Activated naive CD8-positive, alpha-beta T cell treated with anti-CD3 and anti-CD28 coated beads, Interleukin-2, amount 10 ng/mL, durations not matched to agents 7 days and 5 days (primary cell): ENCODE data around the gene SLC2A8. TPM values are rescaled to one million over a fixed set of nuclear protein-coding genes. Genes with fewer than 3 reads are reported as not detected.

Experiments used
- ATAC-seq: fragments of 150-1000 bp; cut with Tn5 transposase; one replicate; pipeline ENCODE4 v1.10.0; 2021; ENCODE audit warnings: low read depth, moderate library complexity
- POLR2A ChIA-PET: fragments of 350-600 bp; sonication (Branson Sonifier 250); formaldehyde crosslinking; loops from one replicate; lab custom pipeline; 2021; ENCODE audit warnings: antibody characterized with exemption; lab: Charles Lee
- DNase-seq: peaks from one replicate; pipeline ENCODE4 v3.0.0; 2021
- H3K27ac Mint-ChIP-seq: one replicate; pipeline ENCODE4 v1.8.0; 2022; ENCODE audit warnings: mild to moderate bottlenecking, mixed read lengths
- H3K27me3 Mint-ChIP-seq: one replicate; pipeline ENCODE4 v1.8.0; 2022; ENCODE audit warnings: mild to moderate bottlenecking, moderate library complexity, mixed read lengths
- H3K36me3 Mint-ChIP-seq: one replicate; pipeline ENCODE4 v1.8.0; 2021; ENCODE audit warnings: mild to moderate bottlenecking, mixed read lengths
- H3K4me1 Mint-ChIP-seq: one replicate; pipeline ENCODE4 v1.8.0; 2021; ENCODE audit warnings: mixed read lengths
- H3K4me3 Mint-ChIP-seq: one replicate; pipeline ENCODE4 v1.8.0; 2022; ENCODE audit warnings: mild to moderate bottlenecking, moderate library complexity, mixed read lengths
- H3K9me3 Mint-ChIP-seq: one replicate; pipeline ENCODE4 v1.8.0; 2021; ENCODE audit warnings: mixed read lengths
- total RNA-seq, 2 experiments: library from RNA; stranded (reverse); gene quantifications; one replicate each; pipeline ENCODE4 v1.2.3, GENCODE V29; 2021

Gene SLC2A8
- total RNA-seq, 2 experiments from 2014 or later = 3.4 to 4.1 TPM

DNA sequence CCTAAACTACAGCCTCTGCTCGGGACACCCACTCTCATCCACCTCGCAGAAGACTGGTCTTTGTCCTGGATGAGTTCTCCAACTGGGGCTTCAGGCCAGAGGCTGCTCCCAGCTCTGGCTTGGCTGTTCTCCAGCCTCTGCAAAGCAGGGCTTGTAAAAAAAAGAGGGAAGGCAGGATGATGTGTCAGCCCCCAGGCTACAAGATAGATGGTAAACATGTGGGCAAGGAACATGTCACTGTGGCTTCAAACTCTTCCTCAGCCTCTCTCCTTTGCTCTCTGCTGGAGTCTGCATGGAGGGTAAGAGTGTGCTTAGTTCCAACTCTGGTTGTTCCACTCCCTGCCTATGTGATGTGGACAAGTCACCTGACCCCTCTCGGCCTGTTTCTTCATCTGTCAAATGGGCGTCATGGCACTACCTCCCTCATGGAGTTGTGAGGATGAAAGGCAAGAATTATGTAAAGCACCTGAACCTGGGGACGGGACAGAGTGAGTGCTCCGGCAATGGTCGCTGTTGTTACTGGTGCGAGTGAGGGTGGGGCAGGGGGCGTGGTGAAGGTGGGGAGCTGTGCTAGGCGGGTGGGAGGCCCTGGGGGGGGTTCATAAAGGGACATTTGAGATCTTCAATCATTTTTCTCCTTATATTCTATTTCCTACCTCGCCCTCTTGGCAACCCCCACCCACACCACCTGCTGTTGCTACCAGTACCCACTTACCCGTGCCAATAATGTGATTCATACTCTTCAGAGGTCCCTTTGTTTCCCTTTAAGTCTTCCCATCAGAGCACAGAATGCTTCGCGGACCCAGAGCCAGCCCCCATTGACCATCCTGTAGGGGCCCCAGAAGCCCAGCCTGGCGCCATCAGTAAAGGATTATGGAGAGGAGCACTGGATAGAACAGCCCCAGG is 20.4 kb downstream of the SLC2A8 start:
- H3K36me3 Mint-ChIP-seq = no peaks in the 10 kb centered on the region
- POLR2A ChIA-PET = interaction anchor here (1.3 kb wide), 1 partner anchor 33 kb away, joined by 3 read pairs; no protein-coding TSS in a partner anchor
- peaks cover 2% of the 10 kb centered on the region for H3K4me1 Mint-ChIP-seq
- no peak for ATAC-seq
- H3K27ac Mint-ChIP-seq = no peak overlapping the region
- H3K9me3 Mint-ChIP-seq = no peaks in the 10 kb centered on the region
- no peak for DNase-seq
- H3K27me3 Mint-ChIP-seq = peaks cover 15% of the 10 kb centered on the region
- H3K4me3 Mint-ChIP-seq = no peak overlapping the region

DNA sequence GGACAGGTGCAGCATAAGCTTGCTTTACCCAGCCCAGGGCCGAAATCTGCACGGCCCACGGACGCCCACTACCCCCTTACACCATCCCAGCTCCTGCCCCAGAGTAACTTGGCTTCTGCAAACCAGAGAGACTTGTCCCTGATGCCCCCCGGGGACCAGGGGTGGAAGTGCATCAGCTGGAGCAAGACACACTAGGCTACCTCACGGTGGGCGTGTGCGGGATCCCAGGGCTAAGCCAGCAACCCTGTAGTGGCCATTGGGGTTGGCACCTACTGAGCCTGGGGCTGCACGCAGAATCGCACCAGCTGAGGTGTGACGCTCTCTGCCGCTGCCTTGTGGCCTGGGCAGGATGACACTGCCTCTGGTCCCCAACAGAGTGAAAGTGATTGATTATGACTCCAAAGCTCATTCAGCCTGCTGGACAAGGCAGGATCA is 21.1 kb downstream of the SLC2A8 start:
- DNase-seq (peak; percentile 60), ATAC-seq (peak; percentile 79)
- Mint-ChIP-seq H3K9me3 (no peaks in the 10 kb centered on the region), H3K27ac (no peak overlapping the region), H3K27me3 (peaks cover 15% of the 10 kb centered on the region), H3K4me1 (peaks cover 5% of the 10 kb centered on the region), H3K4me3 (no peak overlapping the region), H3K36me3 (no peaks in the 10 kb centered on the region)
- POLR2A ChIA-PET = interaction anchor here (1.3 kb wide), 1 partner anchor 33 kb away, joined by 3 read pairs; no protein-coding TSS in a partner anchor

DNA sequence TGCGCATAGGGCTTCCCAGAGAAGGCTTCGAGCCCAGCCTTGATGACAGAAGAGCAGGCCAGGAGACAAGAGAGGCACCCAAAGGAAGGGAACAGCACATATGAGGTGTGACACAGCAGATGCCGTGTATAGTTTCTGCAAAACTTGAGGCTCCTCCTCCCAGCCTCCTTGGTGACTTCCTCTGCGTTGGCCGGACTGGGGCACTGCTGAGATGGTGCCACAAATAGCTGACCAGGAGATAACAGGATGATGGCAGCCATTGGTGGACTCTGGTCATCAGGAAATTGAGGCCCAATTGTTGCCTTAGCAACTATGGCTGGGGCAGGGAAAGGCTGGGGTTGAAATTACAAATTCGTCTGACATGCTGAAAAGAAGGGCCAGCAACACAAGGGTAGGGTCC is 22.4 kb downstream of the SLC2A8 start:
- no peak for ATAC-seq
- H3K36me3 Mint-ChIP-seq = peaks cover 2% of the 10 kb centered on the region
- H3K27ac Mint-ChIP-seq = no peak overlapping the region
- H3K4me3 Mint-ChIP-seq = no peak overlapping the region
- H3K4me1 Mint-ChIP-seq = peaks cover 6% of the 10 kb centered on the region
- no peaks in the 10 kb centered on the region for H3K9me3 Mint-ChIP-seq
- DNase-seq = no peak
- H3K27me3 Mint-ChIP-seq = peaks cover 13% of the 10 kb centered on the region
- POLR2A ChIA-PET = no interaction called here

DNA sequence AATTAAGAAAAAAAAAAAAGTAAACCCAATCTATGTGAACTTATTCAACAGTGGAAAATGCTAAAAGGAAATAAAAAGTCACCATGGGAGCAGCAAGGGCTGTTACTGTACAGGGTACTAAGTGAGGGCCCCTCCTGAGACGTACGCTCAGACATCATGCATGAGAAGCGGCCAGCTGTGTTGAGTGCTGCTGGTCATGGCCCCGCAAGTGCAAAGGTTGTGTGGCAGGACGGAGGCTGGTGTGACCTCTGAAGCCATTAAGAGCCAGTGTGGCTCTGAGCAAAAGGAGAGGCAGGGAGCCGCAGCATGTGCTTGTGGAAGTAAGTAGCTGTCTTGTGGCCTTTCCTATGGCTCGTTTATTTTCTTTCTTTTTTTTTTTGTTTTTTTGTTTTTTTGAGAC is 24.1 kb downstream of the SLC2A8 start:
- H3K27me3 Mint-ChIP-seq = peaks cover 6% of the 10 kb centered on the region
- H3K27ac Mint-ChIP-seq = no peak overlapping the region
- POLR2A ChIA-PET = interaction anchor here (0.7 to 5.4 kb wide), 3 partner anchors 30 to 1690 kb away, joined by 3 to 53 read pairs (median 8); partner anchors contain the start of genes CRAT, LRSAM1 and RPL12
- peaks cover 17% of the 10 kb centered on the region for H3K4me1 Mint-ChIP-seq
- H3K36me3 Mint-ChIP-seq = peaks cover 4% of the 10 kb centered on the region
- ATAC-seq (no peak), DNase-seq (no peak)
- no peak overlapping the region for H3K4me3 Mint-ChIP-seq
- no peaks in the 10 kb centered on the region for H3K9me3 Mint-ChIP-seq

DNA sequence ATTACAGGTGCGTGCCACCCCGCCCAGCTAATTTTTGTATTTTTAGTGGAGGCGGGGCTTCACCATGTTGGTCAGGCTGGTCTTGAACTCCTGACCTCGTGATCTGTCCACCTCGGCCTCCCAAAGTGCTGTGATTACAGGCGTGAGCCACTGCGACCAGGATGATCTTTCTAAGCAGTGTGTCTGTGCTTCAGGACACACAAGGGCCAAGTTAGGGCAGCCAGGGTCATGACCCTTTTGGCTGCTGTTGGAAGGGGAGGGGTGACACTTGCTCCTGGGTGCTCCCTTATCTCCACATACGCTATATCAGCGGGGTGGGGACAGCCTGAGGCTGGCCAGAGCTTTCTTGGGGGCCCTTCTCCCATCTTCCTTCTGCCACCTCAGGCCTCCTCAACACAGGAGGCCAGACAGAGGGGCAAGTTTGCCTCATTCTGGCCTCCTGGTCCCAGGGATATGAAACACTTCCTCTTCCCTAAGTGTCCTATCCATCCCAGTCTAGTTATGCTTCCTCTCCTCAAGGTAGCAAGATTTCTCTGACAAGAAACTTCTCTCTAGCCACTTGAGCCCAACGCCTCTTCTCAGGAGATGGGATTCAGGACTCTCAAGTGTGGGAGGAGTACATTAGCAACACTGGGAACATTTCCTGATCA is 25.3 kb downstream of the SLC2A8 start:
- peak overlapping the region; percentile 98 for H3K4me3 Mint-ChIP-seq
- POLR2A ChIA-PET = interaction anchor here (5.4 kb wide), 1 partner anchor 28 kb away, joined by 53 read pairs; the partner anchor contains the start of genes LRSAM1 and RPL12
- peaks cover 25% of the 10 kb centered on the region for H3K4me1 Mint-ChIP-seq
- no peaks in the 10 kb centered on the region for H3K27me3 Mint-ChIP-seq
- DNase-seq (no peak), ATAC-seq (no peak)
- peaks cover 11% of the 10 kb centered on the region for H3K36me3 Mint-ChIP-seq
- no peak overlapping the region for H3K27ac Mint-ChIP-seq
- no peaks in the 10 kb centered on the region for H3K9me3 Mint-ChIP-seq

DNA sequence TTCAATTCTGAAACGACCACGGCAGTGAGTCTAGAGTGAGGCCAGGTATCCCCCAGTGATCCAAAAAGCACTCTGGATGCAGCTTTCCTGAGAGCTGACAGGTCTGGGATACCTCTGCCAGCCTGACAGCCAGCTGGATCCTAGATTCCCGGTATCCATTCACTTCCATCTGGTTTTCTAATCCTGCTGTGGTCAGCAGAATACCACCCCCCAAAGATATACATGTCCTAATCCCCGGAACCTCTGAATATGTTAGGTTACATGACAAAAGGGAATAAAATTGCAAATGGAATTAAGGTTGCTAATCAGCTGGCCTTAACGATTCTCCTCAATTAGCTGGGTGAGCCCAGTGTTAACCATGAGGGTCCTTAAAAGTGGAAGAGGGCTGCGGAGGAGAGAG is 25.8 kb downstream of the SLC2A8 start:
- Mint-ChIP-seq H3K9me3 (no peaks in the 10 kb centered on the region), H3K4me1 (peaks cover 28% of the 10 kb centered on the region), H3K36me3 (peaks cover 12% of the 10 kb centered on the region), H3K27me3 (no peaks in the 10 kb centered on the region), H3K4me3 (peak overlapping the region; percentile 98), H3K27ac (no peak overlapping the region)
- POLR2A ChIA-PET = interaction anchor here (1.0 to 5.4 kb wide), 3 partner anchors 26 to 32 kb away, joined by 3 to 53 read pairs (median 4); partner anchors contain the start of genes LRSAM1, RPL12 and SLC2A8
- no peak for ATAC-seq
- no peak for DNase-seq

DNA sequence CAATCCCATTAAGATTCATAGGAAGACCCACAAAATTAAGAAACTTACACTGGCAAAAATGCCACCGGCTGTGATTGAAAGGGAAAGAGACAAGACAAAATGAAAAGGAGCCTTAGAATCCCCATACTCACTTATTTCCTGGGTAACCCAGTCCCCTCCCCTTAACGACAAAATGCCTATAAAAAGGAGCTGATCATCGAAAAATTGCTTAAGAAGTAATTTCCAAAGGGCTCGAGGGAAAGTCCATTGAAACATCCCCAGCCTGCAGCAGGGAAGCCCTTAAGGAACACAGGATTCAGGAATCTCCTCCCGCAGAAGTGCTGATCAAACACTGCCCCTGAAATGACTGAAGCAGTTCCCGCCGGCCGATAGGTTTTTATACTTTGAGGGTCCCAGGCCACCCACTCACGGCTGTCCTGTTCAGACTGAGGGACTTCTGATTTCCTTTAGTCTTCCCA is 26.5 kb downstream of the SLC2A8 start:
- Mint-ChIP-seq H3K9me3 (no peaks in the 10 kb centered on the region), H3K36me3 (peaks cover 17% of the 10 kb centered on the region), H3K27me3 (no peaks in the 10 kb centered on the region), H3K27ac (peak overlapping the region; percentile 92), H3K4me1 (peaks cover 32% of the 10 kb centered on the region), H3K4me3 (peak overlapping the region; percentile 98)
- POLR2A ChIA-PET = interaction anchor here (0.9 to 5.4 kb wide), 8 partner anchors 17 to 292 kb away, joined by 3 to 53 read pairs (median 4); partner anchors contain the start of genes LRSAM1, PTRH1, RPL12 and SLC2A8
- DNase-seq (no peak), ATAC-seq (no peak)

DNA sequence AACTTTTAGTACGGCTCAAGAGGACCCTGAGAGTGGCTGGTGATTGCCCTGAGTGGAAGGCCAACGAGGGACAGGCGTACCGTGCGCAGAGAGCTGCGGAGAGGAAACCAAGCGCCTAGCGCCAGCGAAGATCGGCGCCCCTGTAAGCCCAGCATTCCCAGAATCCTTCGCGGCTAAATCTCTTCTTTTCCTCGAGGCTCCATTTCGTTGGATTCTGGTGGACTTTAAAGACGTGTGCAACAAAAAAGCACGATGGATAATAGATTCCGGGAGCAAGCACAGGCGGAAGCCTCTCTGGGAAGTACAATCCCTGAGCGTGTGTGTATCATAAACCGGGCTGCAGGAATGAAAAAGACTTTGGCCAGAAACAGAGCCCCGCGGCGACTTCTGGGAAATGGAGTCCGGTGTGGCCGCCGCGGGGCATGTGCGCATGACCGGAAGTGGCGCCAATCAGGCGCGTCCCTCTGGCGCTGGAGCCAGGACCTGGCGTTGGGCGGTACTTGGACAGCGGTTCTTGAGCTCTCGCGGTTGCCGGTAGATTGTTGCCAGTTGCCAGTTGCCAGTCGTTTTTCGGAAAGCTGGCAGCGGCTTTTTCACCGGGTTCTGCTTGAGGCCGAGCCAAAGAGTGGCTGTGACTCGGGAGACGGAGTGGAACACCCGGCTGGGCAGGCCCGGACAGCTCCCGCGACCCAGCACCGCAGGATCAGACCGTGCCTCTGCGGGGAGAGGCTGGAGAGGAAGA is 27.1 kb downstream of the SLC2A8 start, which contains the start of gene ZNF79:
ZNF79 (plus strand) TSS at position 449 of the 742 bp plus-strand sequence. CDS start 406 bp downstream, outside the sequence.
- POLR2A ChIA-PET = interaction anchor here (0.8 to 5.4 kb wide), 11 partner anchors 11 to 292 kb away, joined by 3 to 53 read pairs (median 4); partner anchors contain the start of genes LRSAM1, PTRH1, RPL12 and SLC2A8
- no peaks in the 10 kb centered on the region for H3K9me3 Mint-ChIP-seq
- peak; percentile 95 for DNase-seq

DNA sequence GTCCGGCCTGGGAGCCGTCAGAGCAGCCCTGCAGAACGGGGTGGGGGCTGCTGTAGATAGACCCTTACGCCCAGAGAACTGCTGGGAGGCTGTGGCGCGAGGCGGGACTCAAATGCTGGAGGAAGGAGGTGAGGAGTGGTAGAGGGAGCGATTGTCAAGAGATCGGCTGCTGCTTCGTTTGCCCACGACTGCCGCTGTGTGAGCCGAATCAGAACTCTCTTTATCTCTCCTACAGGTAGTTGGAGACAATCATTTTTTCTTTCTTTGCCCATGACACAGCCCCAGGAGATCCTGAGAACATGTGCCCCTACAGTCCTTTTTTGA is 27.7 kb downstream of the SLC2A8 start:
- Mint-ChIP-seq H3K4me1 (peaks cover 32% of the 10 kb centered on the region), H3K27me3 (no peaks in the 10 kb centered on the region), H3K4me3 (peak overlapping the region; percentile 98), H3K9me3 (no peaks in the 10 kb centered on the region), H3K36me3 (peaks cover 18% of the 10 kb centered on the region), H3K27ac (peak overlapping the region; percentile 92)
- POLR2A ChIA-PET = interaction anchor here (0.8 to 5.4 kb wide), 8 partner anchors 12 to 201 kb away, joined by 3 to 53 read pairs (median 4); partner anchors contain the start of genes LRSAM1 and RPL12
- ATAC-seq = peak; percentile 36
- no peak for DNase-seq

More for the DNA sequence above, 27.1 kb downstream of the SLC2A8 start, which contains the start of gene ZNF79:
- H3K27ac Mint-ChIP-seq = peak within 1 kb of the TSS; percentile 92
- ATAC-seq = peak; percentile 89
- peaks cover 32% of the 10 kb centered on the region for H3K4me1 Mint-ChIP-seq
- peak within 1 kb of the TSS; percentile 98 for H3K4me3 Mint-ChIP-seq
- peaks cover 18% of the 10 kb centered on the region for H3K36me3 Mint-ChIP-seq
- no peaks in the 10 kb centered on the region for H3K27me3 Mint-ChIP-seq

DNA sequence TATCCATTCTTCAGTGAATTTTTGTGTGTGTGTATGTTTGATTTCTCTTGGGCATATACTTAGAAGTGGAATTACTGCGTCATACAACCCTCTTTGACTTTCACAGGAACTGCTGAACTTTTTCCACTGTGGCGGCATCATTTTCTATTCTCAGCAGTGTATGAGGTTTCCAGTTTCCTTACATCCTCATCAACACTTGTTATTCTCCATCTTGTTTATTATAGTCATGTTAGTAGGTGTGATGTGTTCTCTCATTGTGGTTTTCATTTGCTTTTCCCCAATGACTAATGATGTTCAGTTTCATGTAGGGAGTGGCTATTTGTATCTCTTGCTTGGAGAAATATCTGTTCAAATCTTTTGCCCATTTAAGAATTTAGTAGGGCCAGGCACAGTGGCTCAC is 29.8 kb downstream of the SLC2A8 start:
- POLR2A ChIA-PET = interaction anchor here (0.6 kb wide), 1 partner anchor 565 kb away, joined by 3 read pairs; no protein-coding TSS in a partner anchor
- Mint-ChIP-seq H3K36me3 (peaks cover 31% of the 10 kb centered on the region), H3K9me3 (no peaks in the 10 kb centered on the region), H3K4me1 (peaks cover 32% of the 10 kb centered on the region), H3K4me3 (peak overlapping the region; percentile 98), H3K27ac (peak overlapping the region; percentile 56), H3K27me3 (no peaks in the 10 kb centered on the region)
- DNase-seq = no peak
- no peak for ATAC-seq

- POLR2A ChIA-PET = no interaction called here
- Mint-ChIP-seq H3K4me1 (peaks cover 27% of the 10 kb centered on the region), H3K27ac (no peak overlapping the region), H3K27me3 (no peaks in the 10 kb centered on the region), H3K36me3 (peaks cover 32% of the 10 kb centered on the region), H3K4me3 (no peak overlapping the region), H3K9me3 (no peaks in the 10 kb centered on the region)
- DNase-seq (no peak), ATAC-seq (no peak)
Observed at GRCh38 chr9:127428348-127428747, 31.4 kb downstream of the SLC2A8 start.

DNA sequence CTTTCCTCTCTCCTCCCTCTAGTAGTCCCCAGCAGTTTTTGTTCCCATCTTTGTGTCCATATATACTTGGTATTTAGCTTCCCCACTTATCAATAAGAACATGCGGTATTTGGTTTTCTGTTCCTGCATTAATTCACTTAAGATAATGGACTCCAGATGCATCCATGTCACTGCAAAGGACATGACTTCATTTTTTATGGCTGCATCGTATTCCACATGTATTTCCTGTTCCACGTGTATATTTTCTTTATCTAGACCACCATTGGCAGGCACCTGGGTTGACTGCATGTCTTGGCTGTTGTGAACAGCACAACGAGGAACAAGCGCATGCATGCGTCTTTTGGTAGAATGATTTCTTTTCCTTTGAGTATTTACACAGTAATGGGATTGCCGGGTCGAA is 33.4 kb downstream of the SLC2A8 start:
- Mint-ChIP-seq H3K4me1 (peaks cover 19% of the 10 kb centered on the region), H3K27ac (no peak overlapping the region), H3K27me3 (no peaks in the 10 kb centered on the region), H3K36me3 (peaks cover 40% of the 10 kb centered on the region), H3K9me3 (no peaks in the 10 kb centered on the region), H3K4me3 (no peak overlapping the region)
- DNase-seq (no peak), ATAC-seq (no peak)
- POLR2A ChIA-PET = no interaction called here
